SIG-M5 treated with dmso at 0.1 percent for 504 hours (cell line): ENCODE data around the gene LONP2.

Experiments used
- DNase-seq: peaks from one replicate; lab custom pipeline; 2025; ENCODE audit not compliant: unreplicated experiment; lab: John Stamatoyannopoulos, UW

Gene LONP2, protein sequence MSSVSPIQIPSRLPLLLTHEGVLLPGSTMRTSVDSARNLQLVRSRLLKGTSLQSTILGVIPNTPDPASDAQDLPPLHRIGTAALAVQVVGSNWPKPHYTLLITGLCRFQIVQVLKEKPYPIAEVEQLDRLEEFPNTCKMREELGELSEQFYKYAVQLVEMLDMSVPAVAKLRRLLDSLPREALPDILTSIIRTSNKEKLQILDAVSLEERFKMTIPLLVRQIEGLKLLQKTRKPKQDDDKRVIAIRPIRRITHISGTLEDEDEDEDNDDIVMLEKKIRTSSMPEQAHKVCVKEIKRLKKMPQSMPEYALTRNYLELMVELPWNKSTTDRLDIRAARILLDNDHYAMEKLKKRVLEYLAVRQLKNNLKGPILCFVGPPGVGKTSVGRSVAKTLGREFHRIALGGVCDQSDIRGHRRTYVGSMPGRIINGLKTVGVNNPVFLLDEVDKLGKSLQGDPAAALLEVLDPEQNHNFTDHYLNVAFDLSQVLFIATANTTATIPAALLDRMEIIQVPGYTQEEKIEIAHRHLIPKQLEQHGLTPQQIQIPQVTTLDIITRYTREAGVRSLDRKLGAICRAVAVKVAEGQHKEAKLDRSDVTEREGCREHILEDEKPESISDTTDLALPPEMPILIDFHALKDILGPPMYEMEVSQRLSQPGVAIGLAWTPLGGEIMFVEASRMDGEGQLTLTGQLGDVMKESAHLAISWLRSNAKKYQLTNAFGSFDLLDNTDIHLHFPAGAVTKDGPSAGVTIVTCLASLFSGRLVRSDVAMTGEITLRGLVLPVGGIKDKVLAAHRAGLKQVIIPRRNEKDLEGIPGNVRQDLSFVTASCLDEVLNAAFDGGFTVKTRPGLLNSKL

DNA sequence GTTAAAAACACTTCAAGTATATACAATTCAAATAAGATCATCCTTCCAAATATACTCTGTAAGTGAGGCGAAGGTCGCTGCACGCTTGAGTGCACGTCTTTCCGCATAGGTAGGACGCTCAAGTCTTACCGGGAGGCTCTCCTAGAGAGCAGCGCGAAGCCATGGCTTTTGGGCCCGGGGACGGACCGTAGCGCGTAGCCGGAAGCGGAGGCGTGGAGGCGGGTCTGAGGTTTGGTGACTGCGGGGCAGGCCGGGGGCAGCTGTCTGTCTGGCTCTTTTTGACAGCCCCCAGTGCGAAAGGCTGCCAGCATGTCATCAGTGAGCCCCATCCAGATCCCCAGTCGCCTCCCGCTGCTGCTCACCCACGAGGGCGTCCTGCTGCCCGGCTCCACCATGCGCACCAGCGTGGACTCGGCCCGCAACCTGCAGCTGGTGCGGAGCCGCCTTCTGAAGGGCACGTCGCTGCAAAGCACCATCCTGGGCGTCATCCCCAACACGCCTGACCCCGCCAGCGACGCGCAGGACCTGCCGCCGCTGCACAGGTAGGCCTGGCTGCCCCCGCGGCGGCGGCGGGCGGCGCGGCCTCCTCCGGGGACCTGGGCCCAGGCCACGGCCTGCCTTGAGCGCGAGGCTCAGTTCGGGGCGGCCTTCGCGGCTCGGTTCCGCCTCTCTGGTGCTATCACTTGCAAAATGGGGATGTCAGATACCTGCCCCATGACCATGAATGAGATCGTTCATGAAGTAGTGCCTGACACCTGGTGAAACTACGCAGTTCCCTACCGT is at the start of gene LONP2:
TSS of gene LONP2 (plus strand) at position 221 of the 783 bp plus-strand sequence. CDS start at position 310, 89 bp downstream.
- DNase-seq = peak; percentile 78

DNA sequence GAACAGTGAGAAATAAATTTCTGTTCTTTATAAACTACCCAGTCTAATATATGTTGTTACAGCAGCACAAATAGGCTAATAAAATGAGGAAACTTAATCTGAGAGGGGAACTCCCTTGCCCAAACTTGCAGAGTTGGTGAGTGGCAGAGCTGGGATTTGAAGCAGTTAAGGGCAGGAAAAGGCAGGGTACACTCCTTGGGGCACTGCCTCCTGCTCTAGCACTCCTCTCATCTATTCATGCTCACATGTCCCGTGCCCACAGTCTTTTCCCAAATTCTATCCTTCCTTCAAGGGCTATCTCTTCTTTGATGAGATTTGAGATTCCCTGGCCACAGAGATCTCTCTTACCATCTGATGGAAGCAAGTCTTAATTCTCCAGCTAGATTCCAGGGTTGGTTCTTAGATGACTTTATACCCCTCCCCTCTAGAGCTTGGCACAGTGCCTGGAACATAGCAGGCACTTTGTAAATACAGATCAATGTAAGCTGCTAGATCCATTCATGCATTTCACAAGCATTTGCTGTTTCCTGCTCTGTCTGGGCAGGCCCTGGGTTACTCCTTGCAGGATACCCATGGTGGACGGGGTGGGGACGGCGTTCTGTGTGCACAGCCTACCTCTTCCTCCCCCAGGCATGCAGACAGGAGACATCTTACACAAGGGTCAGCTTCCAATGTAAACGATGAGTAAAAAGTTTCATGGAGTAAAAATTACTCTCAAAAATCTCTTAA is 49.1 kb upstream of the LONP2 start:
- DNase-seq = no peak

DNA sequence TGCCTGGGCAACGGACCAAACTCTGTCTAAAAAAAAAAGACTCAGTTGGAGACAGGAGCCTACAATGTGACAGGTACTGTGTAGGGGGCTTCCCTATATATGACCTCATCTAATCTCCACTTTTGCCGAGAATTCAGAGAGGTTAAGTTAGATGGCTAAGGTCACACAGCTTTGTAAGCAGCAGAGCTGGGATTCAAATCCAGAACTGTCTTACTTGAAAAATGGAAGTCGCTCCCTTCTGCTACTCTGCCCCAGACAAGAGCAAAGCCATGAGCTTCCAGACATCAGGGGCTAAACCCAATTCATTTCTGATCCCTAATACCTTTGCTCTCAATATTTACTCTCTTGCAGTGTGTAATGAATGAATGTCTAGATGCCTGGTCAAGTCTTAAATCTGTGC is 46.8 kb upstream of the LONP2 start:
- peak; percentile 77 for DNase-seq

DNA sequence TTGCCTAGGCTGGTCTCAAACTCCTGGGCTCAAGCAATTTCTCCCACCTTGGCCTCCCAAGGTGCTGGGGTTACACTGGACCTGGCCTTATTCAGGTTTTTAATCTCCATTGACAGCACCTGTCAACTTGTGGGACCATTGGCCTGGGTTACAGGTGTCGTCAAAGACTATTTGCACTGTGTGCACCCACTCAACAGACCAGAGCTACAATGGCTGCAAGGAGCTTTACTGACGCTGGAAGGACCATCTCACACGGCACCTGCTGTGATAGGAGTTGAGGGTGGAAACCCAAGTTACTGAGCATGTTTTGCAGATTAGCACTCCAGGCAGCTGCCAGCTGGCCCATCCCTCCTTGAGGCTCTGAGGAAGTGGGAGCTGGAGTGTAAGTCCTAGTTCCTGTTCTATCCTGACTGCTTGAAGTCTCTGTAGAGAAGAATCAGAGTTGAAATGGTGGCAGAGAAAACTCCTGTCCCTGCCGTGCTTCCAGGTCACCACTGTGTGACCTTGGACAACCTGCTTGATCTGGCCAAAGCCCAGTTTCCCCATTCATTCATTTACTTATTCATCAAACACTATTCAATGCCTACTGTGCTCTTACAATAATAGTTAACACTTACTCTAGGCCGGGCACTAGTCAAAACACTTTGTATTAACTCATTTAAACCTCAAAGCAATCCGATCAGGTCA is 42.4 kb upstream of the LONP2 start:
- DNase-seq = peak; percentile 21

DNA sequence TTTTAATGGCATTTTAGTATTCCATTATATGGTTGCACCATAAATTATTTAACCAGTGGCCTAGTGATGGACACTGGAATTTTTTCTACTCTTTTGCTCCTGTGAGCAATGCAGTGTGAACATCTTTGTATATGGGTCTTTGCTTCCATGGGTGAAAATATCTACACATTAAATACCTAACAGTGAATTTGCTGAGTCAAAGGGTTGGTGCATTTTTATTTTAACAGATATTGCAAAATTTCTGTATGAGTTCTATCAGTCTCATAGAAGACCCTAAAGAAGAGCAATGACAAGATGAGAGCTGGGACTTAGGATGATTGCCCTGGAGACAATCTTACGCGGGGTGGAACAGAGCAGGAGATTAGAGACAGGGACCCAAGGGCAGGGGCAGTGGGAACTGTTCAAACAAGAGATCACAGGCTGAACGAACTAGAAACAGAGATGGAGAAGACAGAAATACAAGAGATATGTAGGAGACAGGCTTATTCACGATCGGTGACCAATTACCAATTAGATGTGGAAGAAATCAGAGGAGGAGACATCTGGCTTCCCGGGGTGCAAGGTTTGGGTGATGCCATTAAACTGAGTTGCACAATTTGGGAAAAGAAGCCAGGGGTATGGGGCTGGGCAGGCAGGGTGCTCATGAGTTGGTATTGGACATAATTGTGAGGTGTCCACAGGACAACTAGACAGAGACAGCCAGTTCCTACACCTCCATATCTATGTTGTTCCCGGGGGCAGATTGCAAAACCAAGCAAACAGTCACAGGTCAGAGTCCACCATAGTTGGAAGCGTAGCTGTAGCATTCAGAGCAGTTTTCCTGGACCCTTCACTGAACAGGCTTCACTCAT is 39.9 kb upstream of the LONP2 start:
- no peak for DNase-seq

DNA sequence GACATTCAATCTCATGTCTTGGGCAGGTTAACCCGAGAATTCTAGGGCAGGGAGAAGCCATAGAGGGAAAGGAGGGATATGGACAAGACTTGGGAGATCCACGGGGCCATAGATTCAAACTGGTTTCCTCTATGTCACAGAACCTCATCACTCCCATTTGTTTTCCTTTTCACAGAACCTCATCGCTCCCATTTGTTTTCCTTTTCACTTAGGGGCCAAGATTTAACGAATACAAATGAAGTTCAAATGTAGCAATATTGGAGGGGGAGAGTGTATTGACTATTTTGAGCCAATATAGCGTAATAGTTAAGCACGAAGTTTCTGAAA is 39.3 kb upstream of the LONP2 start:
- DNase-seq = no peak

DNA sequence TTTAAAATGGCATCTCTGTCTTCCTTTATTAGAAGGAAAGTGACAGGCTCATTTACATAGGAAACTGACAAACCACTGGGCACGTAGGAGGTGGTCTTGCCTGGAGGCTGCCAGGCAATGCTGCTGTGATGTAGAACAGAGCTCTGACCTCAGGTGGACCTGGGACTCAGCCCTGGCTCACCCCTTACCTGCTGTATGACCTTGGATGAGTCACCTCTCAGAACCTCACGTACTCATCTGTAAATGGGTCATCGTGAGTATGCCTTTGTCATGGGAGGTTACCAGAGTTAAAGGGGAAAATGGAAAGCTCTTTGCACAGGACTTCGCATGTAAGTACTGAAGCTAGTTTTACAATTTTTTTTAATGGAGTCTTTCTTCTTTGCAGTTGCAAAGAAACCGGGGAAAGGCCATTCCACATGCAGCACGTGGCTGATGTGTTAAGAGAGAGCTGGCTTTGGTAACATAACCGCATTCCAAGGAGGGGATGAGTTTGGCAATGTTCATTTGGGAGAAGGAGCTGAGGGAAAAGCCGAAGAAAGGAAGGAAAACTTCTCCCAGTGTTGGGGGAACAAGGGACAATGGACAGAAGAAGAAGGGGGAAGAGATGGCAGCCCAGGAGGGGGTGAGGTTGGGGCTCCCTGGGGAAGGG is 37.4 kb upstream of the LONP2 start:
- no peak for DNase-seq

DNA sequence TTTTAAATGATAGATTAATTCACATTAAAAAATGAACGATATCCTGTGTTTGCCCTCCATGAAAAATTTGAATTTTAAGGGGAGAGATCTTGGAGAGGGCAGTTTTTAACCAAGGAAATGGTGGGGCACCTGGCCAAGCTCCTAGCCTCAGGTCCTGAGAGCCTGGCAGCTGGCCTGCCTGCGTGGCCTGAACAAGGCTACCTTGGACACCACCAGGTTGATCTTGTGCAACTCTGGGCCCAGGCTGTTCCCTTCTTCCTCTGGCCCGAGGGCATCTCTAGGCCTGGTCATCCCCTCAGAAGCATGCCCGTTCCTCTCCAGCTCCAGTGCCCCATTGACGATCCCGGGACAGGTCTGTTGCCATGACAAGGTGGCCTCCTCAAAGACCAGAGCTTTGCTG is 33.4 kb upstream of the LONP2 start:
- no peak for DNase-seq

DNA sequence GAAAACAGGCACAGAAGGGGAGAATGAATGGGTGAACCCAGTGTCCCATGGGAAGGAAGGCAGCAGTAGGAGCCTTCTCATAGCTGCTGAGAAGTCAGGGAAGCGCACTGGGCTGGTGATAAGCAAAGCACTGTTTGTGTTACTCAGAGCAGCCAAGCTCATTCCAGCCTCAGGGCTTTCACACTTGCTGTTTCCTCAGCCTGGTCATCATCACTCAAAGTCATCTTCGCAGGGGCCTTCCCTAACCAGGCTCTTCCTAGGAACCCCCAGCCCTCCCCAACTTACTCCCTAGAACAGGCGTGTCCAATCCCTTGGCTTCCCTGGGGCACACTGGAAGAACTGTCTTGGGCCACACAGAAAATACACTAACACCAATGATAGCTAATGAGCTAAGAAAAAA is 32.1 kb upstream of the LONP2 start:
- no peak for DNase-seq

DNA sequence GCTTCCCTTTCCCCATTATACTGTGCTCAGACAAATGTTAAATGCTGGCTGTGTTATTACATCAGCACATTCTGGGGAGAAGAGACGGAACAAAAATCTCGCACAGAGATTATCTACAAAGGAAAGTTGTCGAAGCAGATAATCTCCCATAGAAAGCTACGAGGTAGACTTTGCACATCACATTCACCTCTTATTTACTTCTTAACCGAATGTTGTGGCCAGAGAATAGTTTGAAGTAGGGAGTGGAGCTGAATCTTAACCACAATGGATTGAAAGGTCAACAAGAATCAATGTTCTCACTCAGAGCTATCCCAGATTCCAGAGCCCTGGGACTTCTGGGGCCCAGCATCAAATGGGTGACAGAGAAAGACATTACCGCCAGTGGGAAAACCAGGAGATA is 28.4 kb upstream of the LONP2 start:
- DNase-seq = no peak

DNA sequence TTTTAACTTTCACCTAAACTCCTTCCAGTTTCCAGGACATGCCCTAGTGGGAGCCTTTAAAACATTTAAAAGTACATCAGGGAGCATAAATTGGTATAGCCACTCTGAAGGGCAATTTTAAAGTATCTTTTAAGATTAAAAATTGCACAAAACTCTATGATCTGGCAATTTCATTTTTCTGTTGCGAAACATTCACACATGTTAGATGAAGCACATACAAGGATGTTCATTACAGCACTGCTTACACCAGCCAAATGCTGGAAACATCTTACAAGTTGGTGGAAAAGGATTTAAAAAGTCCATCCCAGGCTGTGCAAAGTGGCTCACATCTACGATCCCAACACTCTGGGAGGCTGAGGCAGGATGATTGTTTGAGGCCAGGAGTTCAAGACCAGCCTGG is 26.4 kb upstream of the LONP2 start:
- DNase-seq = no peak

DNA sequence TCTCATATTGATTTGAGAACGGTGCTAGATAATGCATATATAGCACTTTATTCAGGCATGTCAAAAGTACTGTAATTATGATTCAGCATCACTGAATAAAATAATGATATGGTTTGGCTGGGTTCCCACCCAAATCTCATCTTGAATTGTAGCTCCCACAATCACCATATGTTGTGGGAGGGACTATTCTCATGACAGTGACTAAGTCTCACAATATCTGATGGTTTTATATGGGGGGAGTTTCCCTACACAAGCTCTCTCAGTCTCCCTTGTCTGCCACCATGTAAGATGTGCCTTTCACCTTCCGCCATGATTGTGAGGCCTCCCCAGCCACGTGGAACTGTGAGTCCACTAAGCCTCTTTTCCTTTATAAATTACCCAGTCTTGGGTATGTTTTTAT is 25.6 kb upstream of the LONP2 start:
- no peak for DNase-seq

DNA sequence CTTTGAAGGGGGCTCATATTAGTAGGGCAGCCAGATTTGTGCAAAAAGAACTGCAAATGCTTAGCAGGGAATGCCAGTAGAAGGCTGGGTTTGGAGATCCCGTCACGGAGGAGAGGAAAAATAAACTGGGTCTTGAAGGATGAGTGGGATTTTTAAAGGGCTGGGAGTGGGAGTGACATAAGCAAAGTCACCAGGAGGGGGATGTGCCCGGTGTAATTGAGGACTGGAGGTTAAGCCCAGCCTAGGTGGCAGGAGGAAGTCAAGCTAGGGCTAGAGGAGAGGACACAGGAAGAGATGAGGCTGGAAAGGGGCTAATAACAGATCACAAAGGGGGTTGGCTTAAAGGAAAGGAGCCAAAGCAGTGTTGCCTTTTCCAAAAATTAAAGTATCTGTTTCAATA is 23.2 kb upstream of the LONP2 start:
- DNase-seq = no peak

DNA sequence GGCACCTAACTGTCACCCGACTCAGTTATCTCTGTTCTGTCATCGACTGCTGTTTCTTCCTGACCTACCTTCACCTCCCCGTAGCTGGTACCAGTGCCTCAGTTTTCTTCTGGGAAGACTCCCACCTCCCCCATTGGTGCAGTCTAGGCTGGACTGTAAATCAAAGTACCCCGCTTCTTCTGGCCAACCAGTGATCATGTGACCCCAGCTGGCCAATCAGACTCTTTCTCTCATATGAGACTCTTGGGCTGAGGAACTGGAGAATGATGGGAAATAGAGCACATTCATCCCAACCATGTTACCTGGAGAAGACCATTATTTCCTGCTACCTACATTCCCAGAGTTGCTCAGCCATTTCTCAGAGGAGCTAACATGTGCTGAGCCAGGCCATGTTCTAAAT is 20.6 kb upstream of the LONP2 start:
- no peak for DNase-seq

DNA sequence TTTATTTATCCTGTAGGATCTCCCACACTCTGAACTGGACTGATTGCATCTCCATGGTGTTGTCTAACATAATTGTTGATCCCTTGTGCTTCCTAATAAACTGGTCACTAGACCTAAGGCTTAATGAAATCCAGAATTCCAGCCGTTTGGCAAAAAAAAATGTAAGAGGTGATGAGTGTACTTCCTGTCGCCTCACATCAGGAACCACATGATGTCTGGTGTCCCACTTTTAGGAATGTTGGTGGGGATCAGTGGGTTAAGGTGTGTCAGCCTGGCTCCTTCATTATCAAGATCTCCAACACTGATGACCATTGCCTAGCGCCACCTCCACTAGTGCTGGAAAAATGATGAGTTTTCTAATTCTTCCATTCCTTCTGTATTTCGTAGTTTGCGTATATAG is 18.6 kb upstream of the LONP2 start:
- DNase-seq = no peak

DNA sequence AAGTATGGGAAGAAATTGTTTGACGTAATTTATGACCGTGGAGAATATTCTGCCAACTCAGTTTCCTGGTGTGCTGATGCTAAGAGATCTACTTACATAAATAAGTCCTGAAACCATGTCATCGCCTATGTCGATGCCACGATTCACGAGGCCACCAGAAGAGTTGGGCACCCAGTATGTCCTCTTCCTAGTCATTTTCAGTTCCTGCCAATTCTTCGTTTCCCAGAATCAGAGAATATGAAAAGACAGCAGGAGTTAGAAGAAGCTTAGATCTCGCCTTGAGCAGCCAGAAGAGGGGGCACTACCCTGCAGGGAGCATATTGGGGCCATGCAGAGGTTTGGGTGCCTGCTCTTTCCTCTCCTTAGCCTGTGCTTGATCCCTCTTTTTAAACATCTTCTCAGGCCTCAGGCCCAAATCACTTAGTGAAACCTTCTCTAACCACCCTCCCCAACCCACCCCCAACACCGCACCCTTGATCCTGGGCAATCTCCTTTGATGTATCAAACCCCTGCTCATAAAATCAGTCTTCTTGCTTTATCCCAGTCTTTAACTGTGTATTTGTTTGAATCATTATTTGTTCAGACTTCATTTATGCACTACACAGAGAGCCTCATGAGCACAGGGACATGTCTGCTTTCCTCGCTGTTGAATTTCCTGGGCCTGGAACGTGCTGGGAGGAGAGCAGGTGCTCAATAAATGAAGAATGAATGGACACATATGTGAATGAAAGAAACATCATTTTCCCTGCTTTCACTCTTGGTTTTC is 12.2 kb upstream of the LONP2 start:
- DNase-seq = peak; percentile 13

DNA sequence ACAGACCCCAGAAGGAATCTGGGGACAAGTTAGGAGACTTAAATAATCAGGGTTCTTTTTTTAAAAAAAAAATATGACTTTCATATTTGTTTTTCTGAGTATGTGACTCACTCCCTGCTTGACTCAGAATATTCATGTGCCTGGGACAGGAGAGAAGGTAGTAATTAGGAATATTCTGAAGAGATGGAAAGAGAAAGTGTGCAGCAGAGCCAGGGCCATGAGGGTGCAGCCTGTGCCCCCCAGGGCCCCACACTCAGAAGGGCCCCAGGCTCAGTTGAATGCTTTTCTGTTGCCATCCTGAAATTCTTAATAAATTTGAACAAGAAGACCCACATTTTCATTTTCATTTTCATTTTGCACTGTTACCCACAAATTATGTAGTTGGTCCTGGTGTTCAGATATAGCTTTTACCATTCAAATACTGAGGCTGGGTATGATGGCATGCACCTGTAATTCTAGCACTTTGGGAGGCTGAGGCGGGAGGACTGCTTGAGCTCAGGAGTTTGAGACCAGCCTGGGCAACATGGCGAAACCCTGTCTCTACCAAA is 11.5 kb upstream of the LONP2 start:
- no peak for DNase-seq

DNA sequence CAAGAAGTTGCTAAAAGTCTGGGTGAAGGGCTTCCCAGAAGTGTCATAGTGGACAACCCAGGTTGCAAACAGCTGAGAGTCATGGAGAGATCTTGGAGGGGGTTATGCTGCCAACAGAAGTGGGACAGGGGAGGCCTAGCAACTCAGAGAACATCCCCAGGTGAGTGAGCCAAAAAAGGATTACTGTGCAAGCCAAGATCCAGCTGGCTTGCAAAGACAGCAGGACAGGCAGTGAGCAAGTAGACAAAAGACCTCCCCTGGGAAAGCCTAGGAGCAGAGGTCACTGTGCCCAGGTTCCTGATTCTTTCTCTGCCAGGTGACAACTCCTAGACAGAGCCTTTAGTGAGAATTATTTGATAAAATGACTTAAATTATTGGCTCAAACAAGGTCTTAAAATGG is 9.5 kb upstream of the LONP2 start:
- no peak for DNase-seq
